Lower lobe of right lung (tissue), 2 donors: ENCODE data around the gene AMD1. TPM values are rescaled to one million over a fixed set of nuclear protein-coding genes. Genes with fewer than 3 reads are reported as not detected.

Experiments
- ATAC-seq, 2 donors: fragments of 200-7000 bp; cut with Tn5 transposase; one replicate each; pipeline ENCODE4 v1.9.1; 2020 to 2022; ENCODE audit warnings: mild to moderate bottlenecking in 2 of 2, moderate library complexity in 2 of 2
- DNase-seq: peaks from one replicate; pipeline ENCODE4 v3.0.0-alpha.2; 2020
- H3K27ac ChIP-seq: fragments of 200-600 bp; one replicate; pipeline ENCODE4 v1.8.0; 2022
- H3K27me3 ChIP-seq: fragments of 200-600 bp; one replicate; pipeline ENCODE4 v1.8.0; 2022; ENCODE audit warnings: low read depth
- H3K36me3 ChIP-seq: fragments of 200-600 bp; one replicate; pipeline ENCODE4 v1.8.0; 2022; ENCODE audit warnings: mild to moderate bottlenecking
- H3K4me1 ChIP-seq: fragments of 200-600 bp; one replicate; pipeline ENCODE4 v1.8.0; 2022
- H3K4me3 ChIP-seq: fragments of 200-600 bp; one replicate; pipeline ENCODE4 v1.8.0; 2022; ENCODE audit warnings: mild to moderate bottlenecking
- H3K9me3 ChIP-seq: fragments of 200-600 bp; one replicate; pipeline ENCODE4 v1.8.0; 2022
- intact Hi-C: fragments of 100-400 bp; cut with DNase I; formaldehyde crosslinking; loops from one replicate; pipeline ENCODE4 v1.11.0; 2022
- total RNA-seq: library from RNA; stranded (reverse); fragmentation: NEBNext Ultra II Directional; extraction: Animal tissue kit (Norgen Biotek cat#: 25700); gene quantifications from one replicate; pipeline ENCODE4 v1.2.1, GENCODE V29; 2021
- TF ChIP-seq, protein P1 (sequence below): fragments of 200-600 bp; IDR thresholded peaks from one replicate; pipeline ENCODE4 v1.8.0; 2022; ENCODE audit warnings: antibody characterized with exemption, mild to moderate bottlenecking
- donor health status: DM: no; HTN: yes; CAD: no; lungs with severe emphysema.

Gene AMD1
- total RNA-seq, 1 donor from 2014 or later, result 65.8 TPM

DNA sequence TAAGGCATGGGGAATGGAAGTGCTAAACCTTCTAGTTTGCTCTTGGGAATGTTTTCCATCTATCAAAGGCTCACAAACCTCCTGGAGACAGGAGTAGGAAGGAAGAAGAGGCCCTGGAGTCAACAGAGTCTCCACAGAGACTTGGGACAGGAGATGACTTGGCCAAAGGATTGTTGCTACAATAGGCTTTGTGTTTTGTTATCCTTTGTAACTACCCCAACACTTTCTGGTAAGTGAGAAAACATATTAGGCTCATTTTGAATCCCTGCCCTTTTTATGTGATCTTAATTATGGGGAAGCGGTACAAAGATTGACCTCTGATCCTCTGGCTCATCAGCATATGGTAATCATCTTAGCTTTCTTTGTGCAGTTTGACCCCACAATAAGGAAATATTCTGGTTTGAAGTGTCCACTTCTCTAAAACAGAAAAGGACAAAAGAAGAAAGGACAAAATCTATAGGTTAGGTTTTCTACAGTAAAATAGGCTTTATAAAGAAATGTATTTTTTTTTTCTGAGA is 59.9 kb downstream of the AMD1 start:
- Histone ChIP-seq H3K4me3 (no peak overlapping the region), H3K36me3 (no peaks in the 10 kb centered on the region), H3K27ac (no peak overlapping the region), H3K27me3 (no peaks in the 10 kb centered on the region), H3K4me1 (no peaks in the 10 kb centered on the region), H3K9me3 (no peaks in the 10 kb centered on the region)
- intact Hi-C loops, result no loop called here
- no peak for ATAC-seq
- DNase-seq, result no peak
- TF ChIP-seq, protein P1, sequence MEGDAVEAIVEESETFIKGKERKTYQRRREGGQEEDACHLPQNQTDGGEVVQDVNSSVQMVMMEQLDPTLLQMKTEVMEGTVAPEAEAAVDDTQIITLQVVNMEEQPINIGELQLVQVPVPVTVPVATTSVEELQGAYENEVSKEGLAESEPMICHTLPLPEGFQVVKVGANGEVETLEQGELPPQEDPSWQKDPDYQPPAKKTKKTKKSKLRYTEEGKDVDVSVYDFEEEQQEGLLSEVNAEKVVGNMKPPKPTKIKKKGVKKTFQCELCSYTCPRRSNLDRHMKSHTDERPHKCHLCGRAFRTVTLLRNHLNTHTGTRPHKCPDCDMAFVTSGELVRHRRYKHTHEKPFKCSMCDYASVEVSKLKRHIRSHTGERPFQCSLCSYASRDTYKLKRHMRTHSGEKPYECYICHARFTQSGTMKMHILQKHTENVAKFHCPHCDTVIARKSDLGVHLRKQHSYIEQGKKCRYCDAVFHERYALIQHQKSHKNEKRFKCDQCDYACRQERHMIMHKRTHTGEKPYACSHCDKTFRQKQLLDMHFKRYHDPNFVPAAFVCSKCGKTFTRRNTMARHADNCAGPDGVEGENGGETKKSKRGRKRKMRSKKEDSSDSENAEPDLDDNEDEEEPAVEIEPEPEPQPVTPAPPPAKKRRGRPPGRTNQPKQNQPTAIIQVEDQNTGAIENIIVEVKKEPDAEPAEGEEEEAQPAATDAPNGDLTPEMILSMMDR, result no peak

DNA sequence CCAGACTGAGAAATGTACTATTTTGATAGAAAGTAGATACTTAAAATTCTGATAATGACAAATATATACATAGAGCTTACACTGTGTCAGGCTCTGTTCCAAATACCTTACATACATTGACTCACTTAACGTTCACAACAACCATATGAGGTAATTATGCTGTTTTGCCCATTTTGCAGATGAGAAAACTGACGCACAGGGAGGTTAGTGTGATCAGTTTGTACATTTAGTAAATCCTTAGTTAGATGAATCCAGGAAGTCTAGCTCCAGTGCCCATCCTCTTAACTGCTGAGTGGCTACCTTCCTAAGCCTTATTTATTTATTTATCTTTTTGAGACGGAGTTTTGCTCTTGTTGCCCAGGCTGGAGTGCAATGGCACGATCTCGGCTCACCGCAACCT is 60.6 kb downstream of the AMD1 start:
- DNase-seq (no peak), ATAC-seq (no peak)
- TF ChIP-seq, protein P1, result no peak
- intact Hi-C loops, result no loop called here
- Histone ChIP-seq H3K27me3 (no peaks in the 10 kb centered on the region), H3K36me3 (no peaks in the 10 kb centered on the region), H3K4me1 (no peaks in the 10 kb centered on the region), H3K9me3 (no peaks in the 10 kb centered on the region), H3K27ac (no peak overlapping the region), H3K4me3 (no peak overlapping the region)

DNA sequence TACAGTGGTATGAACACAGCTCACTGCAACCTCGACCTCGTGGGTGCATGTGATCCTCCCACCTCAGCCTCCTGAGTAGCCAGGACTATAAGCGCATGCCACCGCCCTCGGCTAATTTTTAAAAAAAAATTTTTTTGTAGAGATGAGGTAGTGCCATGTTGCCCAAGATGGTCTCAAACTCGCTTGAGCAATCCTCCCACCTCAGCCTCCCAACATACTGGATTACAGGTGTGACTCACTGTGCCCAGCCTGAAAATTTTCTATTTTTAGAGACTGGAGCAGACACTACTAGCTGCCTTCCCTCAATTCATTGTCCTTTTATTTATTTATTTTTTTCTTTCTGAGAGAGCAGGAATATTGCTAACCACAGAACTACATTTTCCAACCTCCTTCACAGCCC is 63.6 kb downstream of the AMD1 start:
- Histone ChIP-seq H3K9me3 (no peaks in the 10 kb centered on the region), H3K4me3 (no peak overlapping the region), H3K27me3 (no peaks in the 10 kb centered on the region), H3K36me3 (no peaks in the 10 kb centered on the region), H3K4me1 (no peaks in the 10 kb centered on the region), H3K27ac (no peak overlapping the region)
- DNase-seq, result no peak
- intact Hi-C loops, result no loop called here
- no peak for ATAC-seq
- TF ChIP-seq, protein P1, result no peak

DNA sequence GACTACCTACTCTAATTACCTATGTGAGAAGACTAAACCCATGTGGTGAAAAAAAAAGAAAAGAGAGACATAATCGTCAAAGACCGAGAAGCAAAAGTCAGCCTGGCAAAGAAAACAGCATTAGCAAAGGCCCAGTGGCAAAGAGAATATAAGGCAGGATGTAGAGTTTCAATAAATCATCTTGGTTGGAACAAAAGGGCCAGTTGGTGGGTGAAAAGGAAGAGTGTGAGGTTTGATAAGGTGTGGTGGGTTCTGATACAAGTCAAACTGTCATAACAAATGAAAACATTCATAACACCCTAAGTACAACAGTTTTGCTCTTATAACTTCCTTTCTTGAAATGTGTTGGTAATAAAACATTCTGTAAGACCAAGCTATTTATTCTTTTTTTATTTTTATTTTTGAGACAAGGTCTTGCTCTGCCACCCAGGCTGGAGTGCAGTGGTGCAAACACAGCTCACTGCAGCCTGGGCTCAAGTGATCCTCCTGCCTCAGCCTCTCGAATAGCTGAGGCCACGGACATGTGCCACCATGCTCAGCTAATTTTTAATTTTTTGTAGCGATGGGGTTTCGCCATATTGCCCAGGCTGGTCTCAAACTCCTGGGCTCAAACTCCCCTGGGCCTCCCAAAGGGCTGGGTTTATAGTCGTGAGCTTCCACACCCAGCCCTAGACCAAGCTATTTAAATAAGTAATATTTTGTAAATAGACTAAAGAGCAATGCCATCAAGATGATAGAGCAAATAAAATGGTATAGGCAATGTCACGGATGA is 65.0 kb downstream of the AMD1 start:
- H3K27ac ChIP-seq, result no peak overlapping the region
- H3K9me3 ChIP-seq, result no peaks in the 10 kb centered on the region
- no peak for DNase-seq
- H3K27me3 ChIP-seq, result no peaks in the 10 kb centered on the region
- intact Hi-C loops, result no loop called here
- H3K4me1 ChIP-seq, result no peaks in the 10 kb centered on the region
- no peaks in the 10 kb centered on the region for H3K36me3 ChIP-seq
- H3K4me3 ChIP-seq, result no peak overlapping the region
- TF ChIP-seq, protein P1, result no peak
- no peak for ATAC-seq

DNA sequence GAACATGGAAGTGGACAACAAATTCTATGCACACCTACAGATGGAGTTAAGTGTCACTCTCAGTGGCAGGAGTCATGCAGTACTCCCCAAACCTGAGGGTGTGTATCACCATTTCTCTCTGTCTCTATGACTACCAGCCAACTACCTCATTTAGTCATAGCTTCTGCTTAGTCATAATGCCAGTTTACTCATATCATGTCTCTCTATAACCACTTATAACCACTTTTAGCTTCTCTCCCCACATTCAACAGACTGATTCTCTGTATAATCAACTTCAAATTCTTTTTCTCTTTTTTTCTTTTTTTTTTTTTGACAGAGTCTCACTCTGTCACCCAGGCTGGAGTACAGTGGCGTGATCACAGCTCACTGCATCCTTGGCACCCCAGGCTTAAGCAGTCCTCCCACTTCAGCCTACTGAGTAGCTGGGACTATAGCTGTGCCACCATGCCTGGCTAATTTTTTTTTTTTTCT is 70.1 kb downstream of the AMD1 start:
- no peak overlapping the region for H3K27ac ChIP-seq
- H3K4me3 ChIP-seq, result no peak overlapping the region
- DNase-seq, result no peak
- no peaks in the 10 kb centered on the region for H3K4me1 ChIP-seq
- no peaks in the 10 kb centered on the region for H3K27me3 ChIP-seq
- H3K36me3 ChIP-seq, result no peaks in the 10 kb centered on the region
- intact Hi-C loops, result no loop called here
- peak; percentile 61 to 84 for ATAC-seq
- TF ChIP-seq, protein P1, result no peak
- H3K9me3 ChIP-seq, result no peaks in the 10 kb centered on the region

Other genes with a start within 250 kb of the AMD1 start
- gene CDK19, start 59.3 kb upstream of the AMD1 start, total RNA-seq, result 26.0 TPM
- 46.1 TPM for gene GTF3C6, start 83.9 kb downstream of the AMD1 start, total RNA-seq
- gene RPF2, start 107.3 kb downstream of the AMD1 start, total RNA-seq, result 15.5 TPM
- 11.9 TPM for gene SLC16A10, start 212.7 kb downstream of the AMD1 start, total RNA-seq